Esophagus (tissue), 2 donors: ENCODE results near the gene WDR7. TPM values are rescaled to one million over a fixed set of nuclear protein-coding genes. Genes with fewer than 3 reads are reported as not detected.

Experiments used
- H3K27ac ChIP-seq, 2 donors: one replicate each; pipeline ENCODE4 v1.5.1; 2013; ENCODE audit warnings: low read depth in 2 of 2, mild to moderate bottlenecking in 2 of 2, inconsistent platforms in 1 of 2, low read length in 1 of 2, moderate library complexity in 1 of 2
- H3K27me3 ChIP-seq, 2 donors: one replicate each; pipeline ENCODE4 v1.6.1; 2013; ENCODE audit warnings: low read length in 2 of 2, control low read depth in 1 of 2, mild to moderate bottlenecking in 1 of 2; ENCODE audit not compliant: insufficient read depth in 2 of 2, control insufficient read depth in 1 of 2
- H3K36me3 ChIP-seq, 2 donors: one replicate each; pipeline ENCODE4 v1.6.1; 2013; ENCODE audit warnings: low read length in 1 of 2; ENCODE audit not compliant: control insufficient read depth in 2 of 2, insufficient read depth in 2 of 2
- H3K4me1 ChIP-seq, 2 donors: one replicate each; pipeline ENCODE4 v1.6.1; 2013; ENCODE audit warnings: low read length in 1 of 2; ENCODE audit not compliant: control insufficient read depth in 2 of 2, insufficient read depth in 2 of 2
- H3K4me3 ChIP-seq, 2 donors: one replicate each; pipeline ENCODE4 v1.5.1; 2013; ENCODE audit warnings: low read length in 2 of 2, mild to moderate bottlenecking in 2 of 2, low read depth in 1 of 2, moderate library complexity in 1 of 2
- H3K9me3 ChIP-seq, 2 donors: one replicate each; pipeline ENCODE4 v1.6.1; 2013; ENCODE audit warnings: mild to moderate bottlenecking in 2 of 2, low read depth in 1 of 2, low read length in 1 of 2, moderate library complexity in 1 of 2; ENCODE audit not compliant: control insufficient read depth in 2 of 2, insufficient read depth in 1 of 2
- WGBS, 2 donors: extraction: QIAGEN DNeasy Blood & Tissue Kit; methylation state at CpG; one replicate each; pipeline ENCODE4 v1.1.7; 2013; 5-methylcytosine and 5-hydroxymethylcytosine counted together
- polyA plus RNA-seq, 2 donors: library from polyadenylated mRNA; stranded (reverse); fragments of 200-250 nt; gene quantifications; one replicate each; pipeline ENCODE4 v1.2.3, GENCODE V29; 2013
- donor health status: healthy with polysubstance abuse.
- donor health status: Bipolar disorder and iron deficiency.

WDR7 gene
- polyA plus RNA-seq, 2 donors: 2.2 to 2.8 TPM

DNA sequence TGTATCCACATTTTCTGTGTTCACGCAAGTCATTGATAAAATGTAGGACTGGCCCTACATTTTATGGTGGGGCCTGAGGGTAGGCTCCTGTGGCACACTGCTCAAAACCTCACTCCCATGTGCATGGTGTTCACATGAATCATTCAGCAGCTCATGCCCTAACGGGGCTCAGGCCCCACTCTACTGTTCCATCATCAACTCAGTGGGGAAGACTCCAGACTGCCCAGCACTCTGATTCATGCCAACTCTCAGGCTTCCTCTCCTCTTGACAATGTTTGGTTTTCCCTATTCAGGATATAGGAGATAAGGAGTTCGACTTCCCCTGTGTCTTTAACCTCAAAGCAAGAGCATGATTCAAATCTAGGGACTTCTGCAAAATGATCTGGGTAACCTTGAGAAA lies 403.7 kb downstream of the WDR7 start:
- 70 to 74% methylated on average over 3 of the region's 3 CpGs for WGBS, 2 donors
- no peaks in the 10 kb centered on the region for H3K4me1 ChIP-seq
- no peaks in the 10 kb centered on the region for H3K36me3 ChIP-seq
- H3K4me3 ChIP-seq: no peak overlapping the region
- no peaks in the 10 kb centered on the region for H3K9me3 ChIP-seq
- H3K27ac ChIP-seq: no peak overlapping the region
- H3K27me3 ChIP-seq: no peaks in the 10 kb centered on the region

DNA sequence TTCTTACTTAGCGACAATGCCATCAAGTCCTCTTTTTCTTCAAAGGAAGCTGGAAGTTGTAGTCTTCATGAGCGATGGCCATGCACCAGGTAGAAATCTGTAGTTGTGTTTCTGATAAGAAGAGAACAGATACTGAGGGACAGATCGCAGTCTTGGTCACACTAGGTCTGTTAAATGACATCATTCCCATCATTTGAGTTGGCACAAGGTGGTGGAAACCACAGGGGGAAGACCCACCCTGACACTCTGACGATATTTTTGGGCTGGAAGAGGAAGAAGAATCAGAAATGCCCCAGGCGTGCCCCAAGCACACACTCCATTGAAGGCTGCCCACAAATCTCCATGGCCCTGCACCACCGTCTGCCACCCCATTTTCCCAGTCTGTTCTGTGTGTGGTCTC lies 406.7 kb downstream of the WDR7 start:
- no peaks in the 10 kb centered on the region for H3K36me3 ChIP-seq
- no peaks in the 10 kb centered on the region for H3K4me1 ChIP-seq
- 77 to 79% methylated on average over 6 of the region's 6 CpGs for WGBS, 2 donors
- no peaks in the 10 kb centered on the region for H3K27me3 ChIP-seq
- H3K9me3 ChIP-seq: no peaks in the 10 kb centered on the region
- H3K27ac ChIP-seq: no peak overlapping the region
- no peak overlapping the region for H3K4me3 ChIP-seq

DNA sequence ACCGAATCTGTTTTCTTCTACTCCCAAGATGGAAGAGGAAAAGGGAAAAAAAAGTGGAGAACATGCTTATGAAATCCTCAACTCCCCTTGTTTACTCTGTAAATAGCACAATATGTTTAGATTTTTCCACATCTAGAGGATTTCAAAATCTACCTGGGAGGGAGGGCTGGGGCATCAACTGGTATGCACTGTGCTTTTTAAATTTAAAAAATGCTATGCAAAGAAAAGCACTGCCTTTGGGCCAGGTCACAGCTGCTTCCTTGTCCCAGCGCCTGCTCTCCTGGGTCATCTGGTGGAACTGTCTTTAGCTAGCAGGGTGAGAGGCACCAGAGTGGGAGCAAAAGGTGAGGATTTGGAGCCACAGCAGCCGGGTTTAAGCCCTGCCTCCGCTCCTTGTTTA lies 407.6 kb downstream of the WDR7 start:
- Histone ChIP-seq H3K4me3 (no peak overlapping the region), H3K27ac (no peak overlapping the region), H3K9me3 (no peaks in the 10 kb centered on the region), H3K4me1 (no peaks in the 10 kb centered on the region), H3K36me3 (no peaks in the 10 kb centered on the region), H3K27me3 (no peaks in the 10 kb centered on the region)
- WGBS, 2 donors: 73 to 75% methylated on average over 4 of the region's 4 CpGs

DNA sequence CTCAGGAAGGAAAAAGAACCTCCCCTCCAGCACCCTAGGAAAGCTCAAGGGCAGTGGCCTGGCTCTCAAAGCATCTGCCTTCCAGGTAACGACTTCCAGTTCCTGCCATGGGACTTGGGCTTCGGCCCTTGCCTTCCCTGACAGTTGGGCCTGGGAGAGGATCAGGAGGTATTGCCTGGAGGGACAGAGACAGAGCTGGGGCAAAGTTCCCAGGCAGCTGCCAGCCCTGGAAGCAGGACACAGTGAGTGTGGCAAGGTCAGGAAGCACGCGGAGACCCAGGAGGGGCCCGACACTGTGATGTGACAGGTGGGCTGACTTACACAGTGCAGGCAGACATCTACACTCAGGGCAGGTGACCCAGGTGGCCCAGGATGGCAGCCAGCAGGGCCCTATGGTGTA lies 408.2 kb downstream of the WDR7 start:
- Histone ChIP-seq H3K27ac (no peak overlapping the region), H3K4me1 (no peaks in the 10 kb centered on the region), H3K9me3 (no peaks in the 10 kb centered on the region), H3K27me3 (no peaks in the 10 kb centered on the region), H3K4me3 (no peak overlapping the region), H3K36me3 (no peaks in the 10 kb centered on the region)
- WGBS, 2 donors: 80 to 83% methylated on average over 5 of the region's 5 CpGs

DNA sequence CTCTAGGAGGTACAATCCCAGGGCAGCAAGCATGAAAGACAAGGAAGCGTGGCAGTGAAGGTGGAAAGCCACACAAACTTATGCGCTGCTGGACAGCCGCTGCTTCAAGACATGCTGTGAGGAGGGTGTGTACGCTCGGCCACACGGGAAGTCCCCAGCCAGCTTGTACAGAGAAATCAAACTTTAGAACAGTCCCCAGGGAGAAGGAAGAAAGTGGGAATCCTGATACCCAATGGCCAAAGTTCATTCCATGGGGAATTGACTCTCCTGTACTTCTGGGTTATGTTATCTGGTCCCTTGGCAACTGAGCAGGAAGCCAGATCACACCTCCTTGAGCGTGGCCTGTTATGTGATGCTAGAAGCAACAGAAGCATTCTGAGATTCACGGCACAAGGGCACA lies 409.7 kb downstream of the WDR7 start:
- no peaks in the 10 kb centered on the region for H3K36me3 ChIP-seq
- no peaks in the 10 kb centered on the region for H3K4me1 ChIP-seq
- WGBS, 2 donors: 72 to 84% methylated on average over 8 of the region's 8 CpGs
- no peaks in the 10 kb centered on the region for H3K9me3 ChIP-seq
- no peaks in the 10 kb centered on the region for H3K27me3 ChIP-seq
- H3K4me3 ChIP-seq: no peak overlapping the region
- H3K27ac ChIP-seq: no peak overlapping the region

DNA sequence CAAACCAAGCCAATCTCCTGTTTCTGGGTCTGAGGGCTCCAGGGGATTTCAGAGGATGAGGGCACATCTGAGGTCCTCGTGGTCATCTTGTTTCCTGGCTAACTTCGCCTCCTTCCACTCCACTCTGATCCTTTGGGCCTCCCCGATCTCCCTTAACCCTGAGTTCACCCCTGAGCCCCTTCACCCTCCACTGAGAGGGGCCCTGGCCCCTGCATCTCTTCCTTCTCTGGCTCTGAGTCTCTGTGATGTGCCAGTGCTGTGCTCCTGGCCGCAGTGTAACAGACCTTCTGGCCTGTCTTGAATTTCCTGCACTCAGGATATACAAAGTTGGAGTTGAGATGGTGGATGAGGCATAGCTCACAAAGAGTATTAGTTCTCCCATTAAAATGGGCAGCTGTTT lies 411.0 kb downstream of the WDR7 start:
- Histone ChIP-seq H3K36me3 (no peaks in the 10 kb centered on the region), H3K27me3 (no peaks in the 10 kb centered on the region), H3K27ac (no peak overlapping the region), H3K4me1 (no peaks in the 10 kb centered on the region), H3K4me3 (no peak overlapping the region), H3K9me3 (no peaks in the 10 kb centered on the region)
- 76 to 79% methylated on average over 4 of the region's 4 CpGs for WGBS, 2 donors

DNA sequence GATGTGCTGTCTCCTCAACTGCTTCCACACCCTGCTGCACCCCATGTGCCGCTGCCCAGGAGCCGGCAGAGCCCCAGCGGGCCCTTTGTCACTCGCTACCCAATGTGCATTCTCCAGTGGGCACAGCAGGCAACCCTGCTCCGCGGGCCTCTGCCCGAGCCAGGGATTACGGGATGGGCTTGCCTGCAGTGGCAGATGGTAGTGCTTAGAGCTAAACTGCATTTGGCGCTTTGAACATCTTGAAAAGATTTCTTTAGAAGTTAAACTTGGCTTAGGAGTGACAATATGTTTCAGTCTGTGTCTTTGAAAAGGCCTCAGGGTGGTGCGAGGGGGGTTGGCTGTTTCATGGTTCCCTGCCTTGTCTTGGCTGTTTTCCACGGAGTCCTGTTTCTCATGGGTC lies 411.7 kb downstream of the WDR7 start:
- Histone ChIP-seq H3K4me3 (no peak overlapping the region), H3K27ac (no peak overlapping the region), H3K9me3 (no peaks in the 10 kb centered on the region), H3K4me1 (no peaks in the 10 kb centered on the region), H3K27me3 (no peaks in the 10 kb centered on the region), H3K36me3 (no peaks in the 10 kb centered on the region)
- 40 to 53% methylated on average over 11 of the region's 11 CpGs for WGBS, 2 donors

DNA sequence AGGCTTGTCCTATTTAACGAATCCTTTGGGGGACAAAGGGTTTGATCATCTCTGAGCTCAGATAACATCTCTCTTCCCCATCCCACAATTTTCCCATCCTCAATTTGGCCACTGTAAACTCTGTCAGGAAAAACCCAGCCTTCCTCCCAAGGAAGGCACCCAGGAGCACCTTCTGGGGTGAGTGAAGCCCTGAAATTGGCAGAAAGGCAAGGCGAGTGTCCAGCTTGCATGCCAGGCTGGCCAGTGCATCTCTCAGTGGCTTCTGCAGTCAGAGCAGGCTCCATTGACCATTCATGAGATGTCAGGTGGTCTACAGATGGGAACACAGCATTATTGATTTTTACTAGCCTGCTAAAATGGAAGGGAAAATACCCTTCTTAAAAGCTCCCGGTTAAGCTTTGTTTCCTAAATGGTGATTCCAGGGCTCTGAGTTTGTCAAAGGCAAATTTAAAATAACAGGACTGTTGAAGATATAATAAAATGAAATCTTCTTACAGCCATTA lies 412.5 kb downstream of the WDR7 start:
- H3K9me3 ChIP-seq: no peaks in the 10 kb centered on the region
- no peak overlapping the region for H3K4me3 ChIP-seq
- no peaks in the 10 kb centered on the region for H3K36me3 ChIP-seq
- H3K4me1 ChIP-seq: no peaks in the 10 kb centered on the region
- H3K27ac ChIP-seq: no peak overlapping the region
- no peaks in the 10 kb centered on the region for H3K27me3 ChIP-seq
- 71 to 72% methylated on average over 3 of the region's 3 CpGs for WGBS, 2 donors

DNA sequence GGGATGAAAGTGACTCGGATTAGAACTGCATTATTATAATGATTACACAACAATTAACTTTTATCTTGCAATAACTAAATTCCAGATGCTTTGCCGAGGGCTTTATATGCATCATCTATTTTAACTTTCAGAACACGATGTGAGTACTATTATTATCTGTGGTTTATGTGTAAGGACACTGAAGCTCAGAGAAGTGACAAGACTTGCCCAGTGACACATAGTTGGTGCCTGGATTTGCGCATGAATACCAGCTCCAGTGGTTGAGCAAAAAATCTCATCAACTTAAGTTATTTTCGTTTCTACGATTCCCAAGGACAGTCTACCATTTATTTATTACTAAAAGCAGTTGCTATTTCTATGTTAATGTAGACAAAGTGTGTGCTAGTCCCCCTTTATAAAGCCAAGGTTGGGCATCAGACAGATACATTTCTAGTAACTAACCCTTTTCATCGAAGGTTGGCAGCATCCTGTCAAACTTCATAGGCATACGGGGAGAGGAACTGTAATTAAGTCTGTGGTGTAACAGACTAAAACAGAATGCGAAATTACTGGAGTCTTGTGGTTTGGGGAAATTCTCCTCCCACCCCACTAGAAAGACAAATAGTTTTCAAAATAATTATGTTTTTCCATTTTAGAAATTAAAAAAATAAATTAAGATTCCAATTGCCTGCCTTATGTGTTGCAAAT lies 422.5 kb downstream of the WDR7 start:
- H3K27me3 ChIP-seq: no peaks in the 10 kb centered on the region
- WGBS, 2 donors: 65 to 69% methylated on average over 9 of the region's 9 CpGs
- peaks cover 0 to 2% of the 10 kb centered on the region in 2 donors for H3K9me3 ChIP-seq
- H3K36me3 ChIP-seq: no peaks in the 10 kb centered on the region
- no peak overlapping the region for H3K27ac ChIP-seq
- H3K4me3 ChIP-seq: no peak overlapping the region
- no peaks in the 10 kb centered on the region for H3K4me1 ChIP-seq

DNA sequence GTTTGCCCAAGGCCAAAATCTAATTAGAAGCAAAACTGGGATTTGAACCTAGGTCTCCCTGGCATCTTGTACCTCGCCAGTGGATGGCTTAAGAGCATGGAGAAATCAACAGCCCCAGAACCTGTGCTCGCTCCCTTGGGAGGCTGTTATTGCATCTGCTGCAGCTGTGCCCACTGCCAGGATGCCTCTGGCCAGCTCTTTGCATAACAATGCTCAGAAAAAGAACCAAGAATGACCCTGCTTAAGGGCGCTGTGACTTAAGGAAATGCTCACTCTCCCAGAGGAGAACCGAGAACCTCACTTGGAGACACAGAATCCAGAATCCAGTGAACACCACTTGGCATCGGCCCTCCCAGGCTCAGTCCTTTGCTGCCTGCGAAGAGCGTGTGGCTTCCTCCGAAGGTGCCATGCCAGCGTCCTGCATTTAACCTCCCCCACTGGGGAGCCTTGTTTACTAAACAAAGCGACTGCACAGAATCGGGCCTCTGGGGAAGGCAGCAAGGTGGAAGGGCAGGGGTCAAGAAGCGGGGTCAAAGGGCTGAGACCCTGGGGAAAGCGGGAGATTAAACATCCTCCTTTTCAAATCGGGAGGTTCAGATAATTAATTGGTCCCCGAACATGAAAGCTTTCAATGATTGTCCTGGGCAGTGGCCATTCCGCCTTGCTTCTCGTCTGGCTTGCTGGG lies 424.7 kb downstream of the WDR7 start:
- H3K36me3 ChIP-seq: no peaks in the 10 kb centered on the region
- no peak overlapping the region for H3K4me3 ChIP-seq
- no peak overlapping the region for H3K27ac ChIP-seq
- peaks cover 0 to 2% of the 10 kb centered on the region in 2 donors for H3K9me3 ChIP-seq
- H3K27me3 ChIP-seq: no peaks in the 10 kb centered on the region
- 45 to 56% methylated on average over 17 of the region's 17 CpGs for WGBS, 2 donors
- no peaks in the 10 kb centered on the region for H3K4me1 ChIP-seq
